K562 (cell line): ENCODE results near the gene CCDC106. TPM values are rescaled to one million over a fixed set of nuclear protein-coding genes. Genes with fewer than 3 reads are reported as not detected.

Experiments used
- BACH1 ChIP-seq: fragments of 200-800 bp; sonication (Bioruptor generic); IDR thresholded peaks from 2 replicates; pipeline ENCODE4 v1.6.1; 2016; ENCODE audit warnings: missing genetic modification characterization, missing compliant biosample characterization
- BHLHE40 ChIP-seq: IDR thresholded peaks from 2 replicates; pipeline ENCODE4 v1.6.1; 2011; ENCODE audit warnings: low read length, improper control_type of control experiment
- CC2D1A ChIP-seq: fragments of 450-650 bp; IDR thresholded peaks from 2 replicates; pipeline ENCODE4 v1.6.1; 2017; ENCODE audit warnings: mild to moderate bottlenecking
- HIVEP1 ChIP-seq: fragments of 250-450 bp; sonication (Bioruptor Pico); IDR thresholded peaks from 2 replicates; pipeline ENCODE4 v1.4.0; 2020; ENCODE audit warnings: mild to moderate bottlenecking
- KDM4B ChIP-seq, 2 experiments: fragments of 450-650 bp in 1 of 2; sonication (generic) in 1 of 2; IDR thresholded peaks; 2 replicates each; pipeline ENCODE4 v1.6.1; 2016 to 2017; ENCODE audit warnings: borderline replicate concordance in 2 of 2, antibody characterized with exemption in 1 of 2, low read depth in 1 of 2, mild to moderate bottlenecking in 1 of 2
- PHF21A ChIP-seq: fragments of 450-650 bp; IDR thresholded peaks from 2 replicates; pipeline ENCODE4 v1.6.1; 2017; ENCODE audit warnings: low read depth, borderline replicate concordance
- PHF8 ChIP-seq: fragments of 200-600 bp; sonication (generic); IDR thresholded peaks from 2 replicates; pipeline ENCODE4 v1.6.1; 2012; ENCODE audit warnings: mixed run types, mild to moderate bottlenecking, inconsistent platforms, low read length, moderate library complexity, borderline replicate concordance
- POLR2B ChIP-seq: fragments of 450-650 bp; IDR thresholded peaks from 2 replicates; pipeline ENCODE4 v1.6.1; 2018; ENCODE audit warnings: low read depth; ENCODE audit not compliant: partially characterized antibody
- RNF219 ChIP-seq: fragments of 250-450 bp; sonication (Bioruptor Pico); IDR thresholded peaks from 2 replicates; pipeline ENCODE4 v1.5.0; 2022; ENCODE audit warnings: mild to moderate bottlenecking
- SAP30 ChIP-seq: fragments of 200-600 bp; sonication (generic); IDR thresholded peaks from 2 replicates; pipeline ENCODE4 v1.6.1; 2012; ENCODE audit warnings: borderline replicate concordance, low read depth, mild to moderate bottlenecking, moderate library complexity, low read length, control low read depth, inconsistent platforms; ENCODE audit not compliant: insufficient read depth, poor library complexity, severe bottlenecking
- SMARCE1 ChIP-seq: fragments of 450-650 bp; IDR thresholded peaks from 2 replicates; pipeline ENCODE4 v1.7.1; 2016; ENCODE audit warnings: mild to moderate bottlenecking
- SREBF1 ChIP-seq: fragments of 150-350 bp; IDR thresholded peaks from 2 replicates; pipeline ENCODE4 v1.6.1; 2014; ENCODE audit warnings: antibody characterized with exemption, low read depth, low read length, borderline replicate concordance
- TBL1XR1 ChIP-seq, 2 experiments: IDR thresholded peaks; 2 replicates each; pipeline ENCODE4 v1.6.1; 2012; ENCODE audit warnings: improper control_type of control experiment in 2 of 2, low read length in 2 of 2, mild to moderate bottlenecking in 1 of 2
- ZNF354B ChIP-seq: fragments of 250-450 bp; sonication (Bioruptor Pico); IDR thresholded peaks from 2 replicates; pipeline ENCODE4 v1.4.0; 2020
- ZNF57 ChIP-seq: fragments of 450-650 bp; formaldehyde crosslinking; IDR thresholded peaks from 2 replicates; pipeline ENCODE4 v1.4.0; 2020; ENCODE audit warnings: mild to moderate bottlenecking, moderate library complexity
- polyA plus RNA-seq, 8 experiments: library from polyadenylated mRNA; depleted of rRNA in 4 of 8; stranded (reverse) in 5 of 8; unstranded in 3 of 8; fragments of >200 nt; fragmentation: Nextera tagmentation in 2 of 8; fragmentation: Illumina TruSeq in 1 of 8; extraction: Ambion mirVana in 2 of 8; extraction: Trizol in 1 of 8; gene quantifications; 2 replicates each; pipeline versions ENCODE4 v1.2.1 to v1.2.3, GENCODE V29; 2011 to 2014; ENCODE audit warnings: inconsistent platforms in 1 of 8, missing spikeins in 1 of 8
- total RNA-seq, 7 experiments: library from RNA; depleted of rRNA in 6 of 7; stranded (reverse); fragments of >200 nt in 6 of 7; fragmentation: Illumina TruSeq in 2 of 7; extraction: Trizol in 2 of 7; gene quantifications; 2 replicates each; pipeline versions ENCODE4 v1.2.1 to v1.2.3, GENCODE V29; 2011 to 2021; ENCODE audit warnings: low replicate concordance in 1 of 7
- TF ChIP-seq, protein P1 (sequence below): fragments of 450-650 bp; IDR thresholded peaks from 2 replicates; pipeline ENCODE4 v1.6.1; 2016; ENCODE audit warnings: borderline replicate concordance
- TF ChIP-seq, protein P2 (sequence below): fragments of 250-450 bp; sonication (Bioruptor Pico); IDR thresholded peaks from 2 replicates; pipeline ENCODE4 v1.6.1; 2021; ENCODE audit warnings: mild to moderate bottlenecking
- TF ChIP-seq, protein P3 (sequence below): fragments of 250-450 bp; sonication (Bioruptor Pico); IDR thresholded peaks from 2 replicates; pipeline ENCODE4 v1.5.1; 2021; ENCODE audit warnings: mild to moderate bottlenecking
- TF ChIP-seq, protein P4 (sequence below): IDR thresholded peaks from 3 replicates; pipeline ENCODE4 v1.6.1; 2011; ENCODE audit warnings: borderline replicate concordance, mild to moderate bottlenecking; ENCODE audit not compliant: insufficient read length, insufficient read depth

Gene CCDC106
- total and polyA plus RNA-seq, 9 of the 15 experiments (the other 6 are each of a cell fraction or from before 2014, with no cell fraction given): 0.10 to 27.5 (median 15.0) TPM; not detected in 1

DNA sequence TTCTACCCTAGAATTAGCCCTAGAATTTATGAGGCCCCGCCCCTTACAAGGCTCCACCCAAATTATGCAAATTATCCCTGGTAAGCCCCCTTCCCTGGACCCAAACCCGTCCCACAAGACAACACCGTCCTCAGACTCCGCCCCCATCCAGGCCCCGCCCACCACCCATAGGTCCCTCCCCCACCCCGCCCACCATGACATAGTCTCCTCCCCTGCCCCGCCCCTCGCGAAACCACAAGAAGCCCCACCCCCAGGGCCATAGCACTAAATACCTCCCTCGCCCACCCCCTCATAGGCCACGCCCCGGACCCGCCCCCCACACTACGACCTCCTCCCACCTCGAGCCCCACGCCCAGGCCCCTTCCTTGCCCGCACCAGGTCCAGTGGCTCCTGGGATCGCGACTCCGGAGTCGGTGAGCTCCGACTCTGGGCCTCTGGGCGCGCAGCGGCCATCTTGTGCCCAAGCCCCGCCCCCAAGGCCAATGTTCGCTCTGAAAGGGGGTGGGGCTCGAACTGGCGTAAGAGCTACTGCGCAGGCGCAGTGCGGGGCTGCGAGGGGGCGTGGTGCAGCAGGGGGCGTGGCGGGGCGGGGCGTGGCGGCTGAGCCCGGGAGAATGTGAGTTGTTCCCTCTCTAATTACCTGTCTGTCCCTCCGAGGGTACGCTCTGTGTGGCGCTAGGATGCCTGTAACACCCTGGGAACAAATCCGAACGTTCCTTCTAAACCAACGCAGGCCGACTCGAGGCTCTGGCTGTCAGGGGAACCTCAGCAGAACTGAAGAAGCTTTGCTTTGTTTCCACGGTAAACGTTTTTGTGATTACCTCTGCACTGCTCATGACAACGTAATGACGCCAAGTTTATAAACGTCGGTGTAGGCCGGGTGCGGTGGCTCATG lies 23.7 kb upstream of the CCDC106 start, which contains the start of gene ZNF784 (continued):
- TF ChIP-seq, protein P1, sequence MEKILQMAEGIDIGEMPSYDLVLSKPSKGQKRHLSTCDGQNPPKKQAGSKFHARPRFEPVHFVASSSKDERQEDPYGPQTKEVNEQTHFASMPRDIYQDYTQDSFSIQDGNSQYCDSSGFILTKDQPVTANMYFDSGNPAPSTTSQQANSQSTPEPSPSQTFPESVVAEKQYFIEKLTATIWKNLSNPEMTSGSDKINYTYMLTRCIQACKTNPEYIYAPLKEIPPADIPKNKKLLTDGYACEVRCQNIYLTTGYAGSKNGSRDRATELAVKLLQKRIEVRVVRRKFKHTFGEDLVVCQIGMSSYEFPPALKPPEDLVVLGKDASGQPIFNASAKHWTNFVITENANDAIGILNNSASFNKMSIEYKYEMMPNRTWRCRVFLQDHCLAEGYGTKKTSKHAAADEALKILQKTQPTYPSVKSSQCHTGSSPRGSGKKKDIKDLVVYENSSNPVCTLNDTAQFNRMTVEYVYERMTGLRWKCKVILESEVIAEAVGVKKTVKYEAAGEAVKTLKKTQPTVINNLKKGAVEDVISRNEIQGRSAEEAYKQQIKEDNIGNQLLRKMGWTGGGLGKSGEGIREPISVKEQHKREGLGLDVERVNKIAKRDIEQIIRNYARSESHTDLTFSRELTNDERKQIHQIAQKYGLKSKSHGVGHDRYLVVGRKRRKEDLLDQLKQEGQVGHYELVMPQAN: peak; percentile 31; the same call in 1 of the 2 replicates
- TF ChIP-seq HIVEP1 (CRISPR knock-in tag) (no peak), SMARCE1 (peak; percentile 17; the same call in 1 of the 2 replicates), ZNF57 (CRISPR knock-in tag) (no peak), ZNF354B (CRISPR knock-in tag) (no peak), RNF219 (no peak), PHF8 (peak; percentile 81), TBL1XR1 (IDR thresholded peaks at IDR 0.05; ENCODE audit: low read length in 2 of 2) (peak in 1 of 2 experiments; percentile 51; a peak in 1 of 4 replicates), SREBF1 (no peak), KDM4B (IDR thresholded peaks at IDR 0.05; ENCODE audit: borderline replicate concordance in 2 of 2, low read depth in 1 of 2) (no peak), BACH1 (tag) (no peak), CC2D1A (no peak), BHLHE40 (no peak), POLR2B (peak; percentile 89), SAP30 (peak; percentile 80), PHF21A (no peak)
- TF ChIP-seq, protein P2, sequence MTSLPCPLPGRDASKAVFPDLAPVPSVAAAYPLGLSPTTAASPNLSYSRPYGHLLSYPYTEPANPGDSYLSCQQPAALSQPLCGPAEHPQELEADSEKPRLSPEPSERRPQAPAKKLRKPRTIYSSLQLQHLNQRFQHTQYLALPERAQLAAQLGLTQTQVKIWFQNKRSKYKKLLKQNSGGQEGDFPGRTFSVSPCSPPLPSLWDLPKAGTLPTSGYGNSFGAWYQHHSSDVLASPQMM (CRISPR knock-in tag): no peak
- TF ChIP-seq, protein P3, sequence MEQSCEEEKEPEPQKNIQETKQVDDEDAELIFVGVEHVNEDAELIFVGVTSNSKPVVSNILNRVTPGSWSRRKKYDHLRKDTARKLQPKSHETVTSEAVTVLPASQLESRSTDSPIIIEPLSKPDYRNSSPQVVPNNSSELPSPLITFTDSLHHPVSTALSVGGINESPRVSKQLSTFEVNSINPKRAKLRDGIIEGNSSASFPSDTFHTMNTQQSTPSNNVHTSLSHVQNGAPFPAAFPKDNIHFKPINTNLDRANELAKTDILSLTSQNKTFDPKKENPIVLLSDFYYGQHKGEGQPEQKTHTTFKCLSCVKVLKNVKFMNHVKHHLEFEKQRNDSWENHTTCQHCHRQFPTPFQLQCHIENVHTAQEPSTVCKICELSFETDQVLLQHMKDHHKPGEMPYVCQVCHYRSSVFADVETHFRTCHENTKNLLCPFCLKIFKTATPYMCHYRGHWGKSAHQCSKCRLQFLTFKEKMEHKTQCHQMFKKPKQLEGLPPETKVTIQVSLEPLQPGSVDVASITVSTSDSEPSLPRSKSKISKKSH (CRISPR knock-in tag): no peak
- TF ChIP-seq, protein P4, sequence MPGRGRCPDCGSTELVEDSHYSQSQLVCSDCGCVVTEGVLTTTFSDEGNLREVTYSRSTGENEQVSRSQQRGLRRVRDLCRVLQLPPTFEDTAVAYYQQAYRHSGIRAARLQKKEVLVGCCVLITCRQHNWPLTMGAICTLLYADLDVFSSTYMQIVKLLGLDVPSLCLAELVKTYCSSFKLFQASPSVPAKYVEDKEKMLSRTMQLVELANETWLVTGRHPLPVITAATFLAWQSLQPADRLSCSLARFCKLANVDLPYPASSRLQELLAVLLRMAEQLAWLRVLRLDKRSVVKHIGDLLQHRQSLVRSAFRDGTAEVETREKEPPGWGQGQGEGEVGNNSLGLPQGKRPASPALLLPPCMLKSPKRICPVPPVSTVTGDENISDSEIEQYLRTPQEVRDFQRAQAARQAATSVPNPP: no peak
